IMR-90 (cell line): Measurements from ENCODE around the gene SESN3. TPM values are rescaled to one million over a fixed set of nuclear protein-coding genes. Genes with fewer than 3 reads are reported as not detected.

ENCODE experiments used
- ATAC-seq: fragments of 200-7000 bp; cut with Tn5 transposase; 2 replicates; pipeline ENCODE4 v1.9.1; 2020; ENCODE audit warnings: low read depth, mild to moderate bottlenecking, moderate library complexity
- BruUV-seq: library from RNA; stranded (reverse); fragments of 400-500 nt; replicated peaks from 2 replicates; lab custom pipeline; 2021; lab: Mats Ljungman, UMichigan
- CTCF ChIA-PET: fragments of 300-600 bp; formaldehyde crosslinking; extraction: SDS; loops from one replicate; lab custom pipeline; 2021; ENCODE audit warnings: antibody characterized with exemption; lab: Yijun Ruan, JAX
- POLR2A ChIA-PET: fragments of 300-600 bp; sonication (Branson Sonifier 250); formaldehyde crosslinking; loops from one replicate; lab custom pipeline; 2022; ENCODE audit warnings: antibody characterized with exemption; ENCODE audit not compliant: unreplicated experiment; lab: Charles Lee
- DNase-seq: peaks from one replicate; pipeline ENCODE4 v3.0.0; 2013
- H2AFZ ChIP-seq: replicated peaks from 2 replicates; pipeline ENCODE3; 2013; ENCODE audit warnings: low read length, mild to moderate bottlenecking; ENCODE audit not compliant: poor library complexity
- H2AK5ac ChIP-seq: 2 replicates; pipeline ENCODE4 v1.6.1; 2013; ENCODE audit warnings: low read depth, low read length, inconsistent platforms
- H2AK9ac ChIP-seq: replicated peaks from 2 replicates; pipeline ENCODE3; 2013; ENCODE audit warnings: mild to moderate bottlenecking, low read depth, low read length, moderate library complexity; ENCODE audit not compliant: poor library complexity
- H2BK120ac ChIP-seq: 2 replicates; pipeline ENCODE4 v1.6.1; 2013; ENCODE audit warnings: low read depth, low read length, inconsistent platforms
- H2BK15ac ChIP-seq: 3 replicates; pipeline ENCODE4 v1.6.1; 2013; ENCODE audit warnings: low read depth, low read length, inconsistent platforms
- H2BK20ac ChIP-seq: 2 replicates; pipeline ENCODE4 v1.6.1; 2013; ENCODE audit warnings: low read depth, mild to moderate bottlenecking, inconsistent platforms, low read length, moderate library complexity
- H2BK5ac ChIP-seq: 2 replicates; pipeline ENCODE4 v1.6.1; 2013; ENCODE audit warnings: mild to moderate bottlenecking, low read depth, low read length, inconsistent platforms; ENCODE audit not compliant: poor library complexity, severe bottlenecking
- H3K14ac ChIP-seq: replicated peaks from 2 replicates; pipeline ENCODE4 v1.6.1; 2013; ENCODE audit warnings: low read depth, low read length, inconsistent platforms
- H3K18ac ChIP-seq: 2 replicates; pipeline ENCODE4 v1.6.1; 2013; ENCODE audit warnings: low read depth, low read length, control low read depth
- H3K23ac ChIP-seq: 2 replicates; pipeline ENCODE4 v1.6.1; 2013; ENCODE audit warnings: low read depth, low read length, inconsistent platforms
- H3K27ac ChIP-seq: 2 replicates; pipeline ENCODE4 v1.5.1; 2013; ENCODE audit warnings: mild to moderate bottlenecking, control low read depth, low read length; ENCODE audit not compliant: insufficient read depth
- H3K27me3 ChIP-seq: 2 replicates; pipeline ENCODE4 v1.6.1; 2013; ENCODE audit warnings: low read length; ENCODE audit not compliant: control insufficient read depth, insufficient read depth
- H3K36me3 ChIP-seq: 2 replicates; pipeline ENCODE4 v1.6.1; 2013; ENCODE audit warnings: low read length, mixed read lengths; ENCODE audit not compliant: control insufficient read depth, insufficient read depth
- H3K4ac ChIP-seq: 2 replicates; pipeline ENCODE4 v1.6.1; 2013; ENCODE audit warnings: low read depth, low read length, inconsistent platforms
- H3K4me1 ChIP-seq: 2 replicates; pipeline ENCODE4 v1.6.1; 2013; ENCODE audit warnings: low read length, mixed read lengths; ENCODE audit not compliant: control insufficient read depth, insufficient read depth
- H3K4me2 ChIP-seq: 2 replicates; pipeline ENCODE4 v1.6.1; 2013; ENCODE audit warnings: low read depth, mild to moderate bottlenecking, control low read depth, low read length, moderate library complexity
- H3K4me3 ChIP-seq: 2 replicates; pipeline ENCODE4 v1.5.1; 2013; ENCODE audit warnings: low read depth, mild to moderate bottlenecking, control low read depth, low read length, moderate library complexity; ENCODE audit not compliant: insufficient read depth
- H3K56ac ChIP-seq: 2 replicates; pipeline ENCODE4 v1.6.1; 2013; ENCODE audit warnings: low read length, inconsistent platforms; ENCODE audit not compliant: insufficient read depth; ENCODE audit errors: extremely low read depth
- H3K79me1 ChIP-seq, 2 experiments: 2 replicates each; pipeline ENCODE4 v1.6.1; 2013; ENCODE audit warnings: low read length in 2 of 2, inconsistent platforms in 1 of 2, low read depth in 1 of 2
- H3K9ac ChIP-seq: 2 replicates; pipeline ENCODE4 v1.6.1; 2013; ENCODE audit warnings: low read depth, low read length, control low read depth
- H3K9me1 ChIP-seq: 2 replicates; pipeline ENCODE4 v1.6.1; 2013; ENCODE audit warnings: low read length, inconsistent platforms; ENCODE audit not compliant: insufficient read depth
- H3K9me3 ChIP-seq: 2 replicates; pipeline ENCODE4 v1.6.1; 2013; ENCODE audit warnings: low read length; ENCODE audit not compliant: control insufficient read depth, insufficient read depth
- H4K20me1 ChIP-seq: 2 replicates; pipeline ENCODE4 v1.6.1; 2013; ENCODE audit warnings: low read length, inconsistent platforms; ENCODE audit not compliant: insufficient read depth
- H4K5ac ChIP-seq: 2 replicates; pipeline ENCODE4 v1.6.1; 2013; ENCODE audit warnings: mild to moderate bottlenecking, low read depth, low read length, control low read depth
- H4K8ac ChIP-seq, 2 experiments: 2 replicates each; pipeline ENCODE4 v1.6.1; 2013; ENCODE audit warnings: low read depth in 2 of 2, low read length in 2 of 2, control low read depth in 1 of 2, inconsistent platforms in 1 of 2
- H4K91ac ChIP-seq: 2 replicates; pipeline ENCODE4 v1.6.1; 2013; ENCODE audit warnings: low read depth, low read length, inconsistent platforms; ENCODE audit not compliant: insufficient read depth
- BHLHE40 ChIP-seq: fragments of 150-350 bp; IDR thresholded peaks from 2 replicates; pipeline ENCODE4 v1.6.1; 2016; ENCODE audit warnings: mild to moderate bottlenecking, low read depth, low read length
- CEBPB ChIP-seq: IDR thresholded peaks from 2 replicates; pipeline ENCODE4 v1.6.1; 2012; ENCODE audit warnings: low read depth, low read length, improper control_type of control experiment
- CHD1 ChIP-seq: IDR thresholded peaks from 2 replicates; pipeline ENCODE4 v1.6.1; 2012; ENCODE audit warnings: low read depth, low read length, improper control_type of control experiment
- FOS ChIP-seq: fragments of 150-350 bp; IDR thresholded peaks from 2 replicates; pipeline ENCODE4 v1.6.1; 2016; ENCODE audit warnings: low read depth, low read length
- MAFK ChIP-seq: IDR thresholded peaks from 2 replicates; pipeline ENCODE4 v1.6.1; 2012; ENCODE audit warnings: low read depth, low read length, improper control_type of control experiment
- MAZ ChIP-seq: IDR thresholded peaks from 2 replicates; pipeline ENCODE4 v1.6.1; 2012; ENCODE audit warnings: low read depth, mild to moderate bottlenecking, low read length, improper control_type of control experiment, moderate library complexity, borderline replicate concordance
- MXI1 ChIP-seq: IDR thresholded peaks from 2 replicates; pipeline ENCODE4 v1.6.1; 2012; ENCODE audit warnings: low read depth, mild to moderate bottlenecking, low read length, moderate library complexity, borderline replicate concordance
- NFE2L2 ChIP-seq: fragments of 150-350 bp; IDR thresholded peaks from 2 replicates; pipeline ENCODE4 v1.6.1; 2016; ENCODE audit warnings: low read depth, mild to moderate bottlenecking, low read length
- POLR2A ChIP-seq: IDR thresholded peaks from 2 replicates; pipeline ENCODE4 v1.6.1; 2012; ENCODE audit warnings: mild to moderate bottlenecking, low read depth, low read length
- RAD21 ChIP-seq: IDR thresholded peaks from 2 replicates; pipeline ENCODE4 v1.6.1; 2012; ENCODE audit warnings: low read length, improper control_type of control experiment
- RCOR1 ChIP-seq: IDR thresholded peaks from 2 replicates; pipeline ENCODE4 v1.6.1; 2012; ENCODE audit warnings: mild to moderate bottlenecking, low read length, improper control_type of control experiment; ENCODE audit not compliant: insufficient replicate concordance
- RFX5 ChIP-seq: IDR thresholded peaks from 2 replicates; pipeline ENCODE4 v1.8.0; 2012; ENCODE audit warnings: low read depth, mild to moderate bottlenecking, low read length, moderate library complexity
- SMC3 ChIP-seq: fragments of 150-350 bp; IDR thresholded peaks from 2 replicates; pipeline ENCODE4 v1.6.1; 2016; ENCODE audit warnings: low read depth, mild to moderate bottlenecking, antibody characterized with exemption, low read length, moderate library complexity
- WGBS, 2 experiments: methylation state at CpG; one replicate each; pipeline versions ENCODE4 v1.1.5 to v1.1.7; 2013; ENCODE audit warnings: missing lambda C conversion rate in 2 of 2; ENCODE audit not compliant: insufficient read length in 1 of 2; ENCODE audit errors: extremely low coverage in 2 of 2; 5-methylcytosine and 5-hydroxymethylcytosine counted together
- dilution Hi-C: fragments of 300-500 bp; cut with HindIII; formaldehyde crosslinking; loops from one replicate; pipeline ENCODE4 v1.14.3; 2018; ENCODE audit warnings: low sequenced_read_pairs; ENCODE audit not compliant: unreplicated experiment
- in situ Hi-C: fragments of 300-500 bp; cut with MboI; formaldehyde crosslinking; loops from 3 replicates; pipeline ENCODE4 v1.14.3; 2019; ENCODE audit warnings: low sequenced_read_pairs, inconsistent platforms, mixed read lengths
- intact Hi-C: fragments of 100-400 bp; cut with micrococcal nuclease; formaldehyde crosslinking; loops from 2 replicates; pipeline ENCODE4 v1.10.0; 2022
- polyA plus RNA-seq, 3 experiments: library from polyadenylated mRNA; depleted of rRNA; stranded (reverse); fragments of >200 nt; gene quantifications; 2 replicates each; pipeline ENCODE4 v1.2.3, GENCODE V29; 2012; ENCODE audit warnings: low replicate concordance in 1 of 3
- total RNA-seq: library from RNA; depleted of rRNA; stranded (reverse); fragments of >200 nt; gene quantifications from 2 replicates; pipeline ENCODE4 v1.2.3, GENCODE V29; 2012
- TF ChIP-seq, protein P1 (sequence below): fragments of 150-350 bp; IDR thresholded peaks from 2 replicates; pipeline ENCODE4 v1.6.1; 2017; ENCODE audit warnings: mild to moderate bottlenecking, antibody characterized with exemption, low read length, low read depth
- TF ChIP-seq, protein P2 (sequence below): fragments of 150-350 bp; IDR thresholded peaks from 2 replicates; pipeline ENCODE4 v1.6.1; 2016; ENCODE audit warnings: low read depth, mild to moderate bottlenecking, low read length, moderate library complexity, borderline replicate concordance
- TF ChIP-seq, protein P3 (sequence below): conservative IDR thresholded peaks from 2 replicates; pipeline ENCODE4 v1.5.1; 2012; ENCODE audit warnings: mild to moderate bottlenecking, low read depth, low read length, improper control_type of control experiment

Gene SESN3
- total and polyA plus RNA-seq, 2 of the 4 experiments (the other 2 are of a cell fraction), result 2.0 to 7.7 TPM

- no peaks in the 10 kb centered on the region for H3K4me1 ChIP-seq
- H3K36me3 ChIP-seq, result no peaks in the 10 kb centered on the region
- H2BK15ac ChIP-seq, result no peak overlapping the region
- no peak for ATAC-seq
- H4K91ac ChIP-seq, result no peak overlapping the region
- WGBS, 2 experiments, result no CpG with 5 or more reads among the region's 3 CpGs
- no peaks in the 10 kb centered on the region for H3K9me3 ChIP-seq
- H3K27ac ChIP-seq, result no peak overlapping the region
- no peaks in the 10 kb centered on the region for H3K79me1 ChIP-seq
- dilution Hi-C loops (no loop called here), intact Hi-C loops (no loop called here), in situ Hi-C loops (no loop called here)
- no peak overlapping the region for H2BK120ac ChIP-seq
- no peaks in the 10 kb centered on the region for H3K27me3 ChIP-seq
- H3K56ac ChIP-seq, result no peak overlapping the region
- no peak overlapping the region for H2AFZ ChIP-seq
- H4K20me1 ChIP-seq, result no peaks in the 10 kb centered on the region
- H3K4ac ChIP-seq, result no peak overlapping the region
- BruUV-seq, result no TSS peak
- no peak overlapping the region for H3K18ac ChIP-seq
- H4K8ac ChIP-seq, result no peak overlapping the region
- H4K5ac ChIP-seq, result no peak overlapping the region
- no peak overlapping the region for H3K4me3 ChIP-seq
- no peak for DNase-seq
- H2AK9ac ChIP-seq, result no peak overlapping the region
- H3K4me2 ChIP-seq, result no peak overlapping the region
- TF ChIP-seq SMC3 (no peak), NFE2L2 (no peak), POLR2A (no peak), RCOR1 (no peak), MAZ (no peak), RFX5 (no peak), CEBPB (no peak), CHD1 (no peak), MXI1 (no peak), RAD21 (no peak), MAFK (no peak), BHLHE40 (no peak), FOS (no peak)
- TF ChIP-seq, protein P1, sequence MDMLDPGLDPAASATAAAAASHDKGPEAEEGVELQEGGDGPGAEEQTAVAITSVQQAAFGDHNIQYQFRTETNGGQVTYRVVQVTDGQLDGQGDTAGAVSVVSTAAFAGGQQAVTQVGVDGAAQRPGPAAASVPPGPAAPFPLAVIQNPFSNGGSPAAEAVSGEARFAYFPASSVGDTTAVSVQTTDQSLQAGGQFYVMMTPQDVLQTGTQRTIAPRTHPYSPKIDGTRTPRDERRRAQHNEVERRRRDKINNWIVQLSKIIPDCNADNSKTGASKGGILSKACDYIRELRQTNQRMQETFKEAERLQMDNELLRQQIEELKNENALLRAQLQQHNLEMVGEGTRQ, result no peak
- TF ChIP-seq, protein P2, sequence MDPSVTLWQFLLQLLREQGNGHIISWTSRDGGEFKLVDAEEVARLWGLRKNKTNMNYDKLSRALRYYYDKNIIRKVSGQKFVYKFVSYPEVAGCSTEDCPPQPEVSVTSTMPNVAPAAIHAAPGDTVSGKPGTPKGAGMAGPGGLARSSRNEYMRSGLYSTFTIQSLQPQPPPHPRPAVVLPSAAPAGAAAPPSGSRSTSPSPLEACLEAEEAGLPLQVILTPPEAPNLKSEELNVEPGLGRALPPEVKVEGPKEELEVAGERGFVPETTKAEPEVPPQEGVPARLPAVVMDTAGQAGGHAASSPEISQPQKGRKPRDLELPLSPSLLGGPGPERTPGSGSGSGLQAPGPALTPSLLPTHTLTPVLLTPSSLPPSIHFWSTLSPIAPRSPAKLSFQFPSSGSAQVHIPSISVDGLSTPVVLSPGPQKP, result no peak
- TF ChIP-seq, protein P3, sequence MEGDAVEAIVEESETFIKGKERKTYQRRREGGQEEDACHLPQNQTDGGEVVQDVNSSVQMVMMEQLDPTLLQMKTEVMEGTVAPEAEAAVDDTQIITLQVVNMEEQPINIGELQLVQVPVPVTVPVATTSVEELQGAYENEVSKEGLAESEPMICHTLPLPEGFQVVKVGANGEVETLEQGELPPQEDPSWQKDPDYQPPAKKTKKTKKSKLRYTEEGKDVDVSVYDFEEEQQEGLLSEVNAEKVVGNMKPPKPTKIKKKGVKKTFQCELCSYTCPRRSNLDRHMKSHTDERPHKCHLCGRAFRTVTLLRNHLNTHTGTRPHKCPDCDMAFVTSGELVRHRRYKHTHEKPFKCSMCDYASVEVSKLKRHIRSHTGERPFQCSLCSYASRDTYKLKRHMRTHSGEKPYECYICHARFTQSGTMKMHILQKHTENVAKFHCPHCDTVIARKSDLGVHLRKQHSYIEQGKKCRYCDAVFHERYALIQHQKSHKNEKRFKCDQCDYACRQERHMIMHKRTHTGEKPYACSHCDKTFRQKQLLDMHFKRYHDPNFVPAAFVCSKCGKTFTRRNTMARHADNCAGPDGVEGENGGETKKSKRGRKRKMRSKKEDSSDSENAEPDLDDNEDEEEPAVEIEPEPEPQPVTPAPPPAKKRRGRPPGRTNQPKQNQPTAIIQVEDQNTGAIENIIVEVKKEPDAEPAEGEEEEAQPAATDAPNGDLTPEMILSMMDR, result no peak
- H2BK5ac ChIP-seq, result no peak overlapping the region
- no peak overlapping the region for H2BK20ac ChIP-seq
- POLR2A ChIA-PET, result no interaction called here
- no peaks in the 10 kb centered on the region for H3K9me1 ChIP-seq
- CTCF ChIA-PET, result no interaction called here
- H2AK5ac ChIP-seq, result no peak overlapping the region
- no peak overlapping the region for H3K23ac ChIP-seq
- H3K9ac ChIP-seq, result no peak overlapping the region
- H3K14ac ChIP-seq, result no peak overlapping the region
Measured at GRCh38 chr11:95123556-95123955, 107.4 kb downstream of the SESN3 start.
